K562 (cell line): ENCODE measurements around the gene IKZF3. TPM values are rescaled to one million over a fixed set of nuclear protein-coding genes. Genes with fewer than 3 reads are reported as not detected.

Experiments
- ATAC-seq: fragments of 200-7000 bp; cut with Tn5 transposase; 3 replicates; pipeline ENCODE4 v1.9.1; 2020; ENCODE audit warnings: moderate library complexity
- BruUV-seq: library from RNA; stranded (reverse); fragments of 400-500 nt; replicated peaks from 2 replicates; lab custom pipeline; 2021; lab: Mats Ljungman, UMichigan
- CTCF ChIA-PET: fragments of 300-600 bp; formaldehyde crosslinking; extraction: SDS; loops from one replicate; lab custom pipeline; 2021; ENCODE audit warnings: low intra/inter-chr PET ratio; lab: Yijun Ruan, JAX
- POLR2A ChIA-PET: fragments of 300-600, 350-650 bp; sonication (Branson Sonifier 250); formaldehyde crosslinking; extraction: SDS; loops from one replicate; lab custom pipeline; 2021; ENCODE audit warnings: antibody characterized with exemption, inconsistent platforms; lab: Yijun Ruan, JAX
- DNase-seq, 4 experiments: peaks; one replicate each; pipeline versions ENCODE4 v3.0.0 to v3.0.0-alpha.2; 2011 to 2018; ENCODE audit warnings: low spot score in 3 of 4, mixed read lengths in 3 of 4; ENCODE audit errors: extremely low read depth in 1 of 4
- FAIRE-seq: peaks from 2 replicates; lab custom pipeline; 2011; peaks lifted over from hg19 to GRCh38; lab: Jason Lieb, UNC
- H2AFZ ChIP-seq: 2 replicates; pipeline ENCODE4 v1.6.0; 2011; ENCODE audit warnings: low read depth, low read length, control low read depth, inconsistent platforms
- H3K27ac ChIP-seq: fragments of 200-600 bp; 3 replicates; pipeline ENCODE4 v1.8.0; 2011; ENCODE audit warnings: low read depth, mild to moderate bottlenecking, control low read depth, inconsistent platforms, low read length, moderate library complexity, mixed read lengths; ENCODE audit errors: extremely low read depth
- H3K27me3 ChIP-seq, 2 experiments: fragments of 300-600 bp in 1 of 2; 2 replicates in 1 of 2; 3 replicates in 1 of 2; pipeline versions ENCODE4 v1.6.0 to v1.8.0; 2011; ENCODE audit warnings: inconsistent platforms in 2 of 2, low read length in 2 of 2, mild to moderate bottlenecking in 1 of 2, mixed read lengths in 1 of 2, moderate library complexity in 1 of 2; ENCODE audit not compliant: control insufficient read depth in 2 of 2, insufficient read depth in 2 of 2
- H3K36me3 ChIP-seq: fragments of 300-600 bp; 3 replicates; pipeline ENCODE4 v1.8.0; 2011; ENCODE audit warnings: mild to moderate bottlenecking, low read length, inconsistent platforms; ENCODE audit not compliant: control insufficient read depth, insufficient read depth
- H3K4me1 ChIP-seq, 2 experiments: fragments of 200-600 bp in 1 of 2; replicated peaks in 1 of 2; 2 replicates in 1 of 2; 3 replicates in 1 of 2; pipeline versions ENCODE4 v1.5.1 to v1.8.0; 2011; ENCODE audit warnings: inconsistent platforms in 2 of 2, low read length in 2 of 2, mild to moderate bottlenecking in 1 of 2, mixed read lengths in 1 of 2, moderate library complexity in 1 of 2; ENCODE audit not compliant: control insufficient read depth in 2 of 2, insufficient read depth in 2 of 2
- H3K4me2 ChIP-seq: 2 replicates; pipeline ENCODE4 v1.6.1; 2011; ENCODE audit warnings: low read length, control low read depth, inconsistent platforms, mixed read lengths; ENCODE audit not compliant: insufficient read depth
- H3K4me3 ChIP-seq: fragments of 200-600 bp; sonication (generic), shearing (Covaris generic); 2 replicates; pipeline ENCODE4 v1.5.1; 2016; ENCODE audit warnings: control low read depth, inconsistent platforms
- H3K79me2 ChIP-seq: fragments of 200-600 bp; 3 replicates; pipeline ENCODE4 v1.8.0; 2011; ENCODE audit warnings: low read length, inconsistent platforms; ENCODE audit not compliant: control insufficient read depth, insufficient read depth
- H3K9ac ChIP-seq, 2 experiments: 2 replicates each; pipeline versions ENCODE4 v1.6.0 to v1.6.1; 2011; ENCODE audit warnings: low read depth in 2 of 2, low read length in 2 of 2, control low read depth in 1 of 2, inconsistent platforms in 1 of 2, mild to moderate bottlenecking in 1 of 2, mixed read lengths in 1 of 2; ENCODE audit not compliant: insufficient read depth in 1 of 2
- H3K9me1 ChIP-seq: one replicate; pipeline ENCODE4 v1.6.0; 2011; ENCODE audit warnings: inconsistent platforms, mild to moderate bottlenecking, low read length, moderate library complexity; ENCODE audit not compliant: control insufficient read depth, insufficient read depth
- H3K9me3 ChIP-seq: replicated peaks from 2 replicates; pipeline ENCODE4 v1.5.1; 2011; ENCODE audit warnings: low read depth, low read length, inconsistent platforms; ENCODE audit not compliant: control insufficient read depth, insufficient read depth
- H4K20me1 ChIP-seq: replicated peaks from 2 replicates; pipeline ENCODE4 v1.6.1; 2011; ENCODE audit warnings: low read length, inconsistent platforms, mixed read lengths; ENCODE audit not compliant: control insufficient read depth, insufficient read depth
- ADNP ChIP-seq: fragments of 200-800 bp; sonication (Bioruptor generic); IDR thresholded peaks from 2 replicates; pipeline ENCODE4 v1.6.1; 2016; ENCODE audit warnings: missing genetic modification characterization, missing compliant biosample characterization
- FOXO4 ChIP-seq: fragments of 450-650 bp; formaldehyde crosslinking; IDR thresholded peaks from 2 replicates; pipeline ENCODE4 v1.4.0; 2020; ENCODE audit warnings: mild to moderate bottlenecking, moderate library complexity
- HDAC8 ChIP-seq: fragments of 450-650 bp; IDR thresholded peaks from 2 replicates; pipeline ENCODE4 v1.6.1; 2016; ENCODE audit warnings: mild to moderate bottlenecking, missing genetic modification characterization, moderate library complexity, missing compliant biosample characterization
- HMBOX1 ChIP-seq: sonication (generic); IDR thresholded peaks from 2 replicates; pipeline ENCODE4 v1.6.1; 2016
- MCM3 ChIP-seq: fragments of 450-650 bp; IDR thresholded peaks from 2 replicates; pipeline ENCODE4 v1.6.1; 2016
- MNT ChIP-seq, 2 experiments: fragments of 450-650 bp; conservative IDR thresholded peaks; 2 replicates each; pipeline ENCODE4 v1.6.1; 2017; ENCODE audit warnings: mild to moderate bottlenecking in 2 of 2, moderate library complexity in 2 of 2
- MYC ChIP-seq, 2 experiments: fragments of 250-450 bp in 1 of 2; sonication (Bioruptor Pico) in 1 of 2; IDR thresholded peaks; 2 replicates each; pipeline versions ENCODE4 v1.5.1 to v1.6.1; 2012 to 2021; ENCODE audit warnings: low read depth in 2 of 2, borderline replicate concordance in 1 of 2, improper control_type of control experiment in 1 of 2, low read length in 1 of 2, mild to moderate bottlenecking in 1 of 2, moderate library complexity in 1 of 2
- TFAM ChIP-seq: fragments of 250-450 bp; sonication (Bioruptor Pico); conservative IDR thresholded peaks from 2 replicates; pipeline ENCODE4 v1.5.0; 2021; ENCODE audit warnings: mild to moderate bottlenecking, moderate library complexity
- TFE3 ChIP-seq: fragments of 450-650 bp; formaldehyde crosslinking; IDR thresholded peaks from 2 replicates; pipeline ENCODE4 v1.4.0; 2020; ENCODE audit warnings: mild to moderate bottlenecking, mixed read lengths
- WGBS: fragments of 100-300 bp; shearing (Covaris generic); methylation state at CpG from one replicate; pipeline ENCODE4 v1.1.6; 2016; ENCODE audit warnings: low coverage, mixed read lengths; ENCODE audit not compliant: insufficient coverage; ENCODE audit errors: missing lambda C conversion rate; 5-methylcytosine and 5-hydroxymethylcytosine counted together
- in situ Hi-C: fragments of 300-500 bp; cut with MboI; formaldehyde crosslinking; loops from 4 replicates; pipeline ENCODE4 v1.15.0; 2018; ENCODE audit warnings: inconsistent platforms, mixed read lengths
- intact Hi-C: fragments of 100-400 bp; cut with micrococcal nuclease; formaldehyde crosslinking; loops from 2 replicates; pipeline ENCODE4 v1.14.2; 2022
- polyA plus RNA-seq, 8 experiments: library from polyadenylated mRNA; depleted of rRNA in 4 of 8; stranded (reverse) in 5 of 8; unstranded in 3 of 8; fragments of >200 nt; fragmentation: Nextera tagmentation in 2 of 8; fragmentation: Illumina TruSeq in 1 of 8; extraction: Ambion mirVana in 2 of 8; extraction: Trizol in 1 of 8; gene quantifications; 2 replicates each; pipeline versions ENCODE4 v1.2.1 to v1.2.3, GENCODE V29; 2011 to 2014; ENCODE audit warnings: inconsistent platforms in 1 of 8, missing spikeins in 1 of 8
- total RNA-seq, 7 experiments: library from RNA; depleted of rRNA in 6 of 7; stranded (reverse); fragments of >200 nt in 6 of 7; fragmentation: Illumina TruSeq in 2 of 7; extraction: Trizol in 2 of 7; gene quantifications; 2 replicates each; pipeline versions ENCODE4 v1.2.1 to v1.2.3, GENCODE V29; 2011 to 2021; ENCODE audit warnings: low replicate concordance in 1 of 7

The IKZF3 gene
- total and polyA plus RNA-seq, 9 of the 15 experiments (the other 6 are each of a cell fraction or from before 2014, with no cell fraction given): 0.06 to 1.6 (median 0.62) TPM

- peaks cover 6 to 17% of the 10 kb centered on the region in 2 experiments; a peak in 4 of 5 replicates for H3K27me3 ChIP-seq
- ChIA-PET POLR2A (interaction anchor here (0.6 kb wide), 1 partner anchor 353 kb away, joined by 3 read pairs; no protein-coding TSS in a partner anchor), CTCF (no interaction called here)
- H3K27ac ChIP-seq: no peak overlapping the region
- in situ Hi-C loops: no loop called here
- no peaks in the 10 kb centered on the region for H3K79me2 ChIP-seq
- H3K9ac ChIP-seq: no peak overlapping the region
- DNase-seq (no peak), FAIRE-seq (no peak), ATAC-seq (no peak)
- no peak for TF ChIP-seq MYC (IDR thresholded peaks at IDR 0.05; ENCODE audit: low read depth, low read length)
- TF ChIP-seq MYC (CRISPR knock-in tag; IDR thresholded peaks at IDR 0.05; ENCODE audit: borderline replicate concordance, low read depth): no peak
- TF ChIP-seq TFAM (CRISPR knock-in tag): no peak
- no peak for TF ChIP-seq HMBOX1
- TF ChIP-seq HDAC8 (tag): no peak
- TF ChIP-seq TFE3 (CRISPR knock-in tag): no peak
- TF ChIP-seq MNT (conservative IDR thresholded peaks at IDR 0.05): no peak
- no peak for TF ChIP-seq MCM3
- TF ChIP-seq ADNP (tag): no peak
- TF ChIP-seq FOXO4: no peak
- no peaks in the 10 kb centered on the region for H3K9me1 ChIP-seq
- 11% methylated on average over 1 of the region's 1 CpG for WGBS
- no peaks in the 10 kb centered on the region for H3K9me3 ChIP-seq
- intact Hi-C loops: no loop called here
- no peak overlapping the region for H3K4me2 ChIP-seq
- H3K4me1 ChIP-seq: no peaks in the 10 kb centered on the region
- H3K4me3 ChIP-seq: no peak overlapping the region
- no TSS peak for BruUV-seq
- no peaks in the 10 kb centered on the region for H4K20me1 ChIP-seq
- H3K36me3 ChIP-seq: no peaks in the 10 kb centered on the region
- no peak overlapping the region for H2AFZ ChIP-seq
Measured at GRCh38 chr17:39838784-39839183, 25.3 kb downstream of the IKZF3 start.
